GM06990 (cell line): ENCODE data around the gene COL4A6.

Experiments
- DNase-seq: peaks from one replicate; pipeline ENCODE4 v3.0.0-alpha.2; 2011; ENCODE audit not compliant: insufficient read length; ENCODE audit errors: extremely low read depth
- H3K27me3 ChIP-seq: replicated peaks from 2 replicates; pipeline ENCODE4 v1.6.0; 2011; ENCODE audit warnings: low read length; ENCODE audit not compliant: control insufficient read depth, insufficient read depth
- H3K36me3 ChIP-seq: 2 replicates; pipeline ENCODE4 v1.5.1; 2011; ENCODE audit warnings: low read length; ENCODE audit not compliant: control insufficient read depth, insufficient read depth
- H3K4me3 ChIP-seq: replicated peaks from 2 replicates; pipeline ENCODE4 v1.5.1; 2011; ENCODE audit warnings: low read depth, mild to moderate bottlenecking, control low read depth, low read length
- TF ChIP-seq, protein P1 (sequence below): IDR thresholded peaks from 2 replicates; pipeline ENCODE4 v1.5.1; 2011; ENCODE audit warnings: low read length, control low read depth, mild to moderate bottlenecking, inconsistent platforms; ENCODE audit not compliant: insufficient read depth, poor library complexity, severe bottlenecking

Gene COL4A6

DNA sequence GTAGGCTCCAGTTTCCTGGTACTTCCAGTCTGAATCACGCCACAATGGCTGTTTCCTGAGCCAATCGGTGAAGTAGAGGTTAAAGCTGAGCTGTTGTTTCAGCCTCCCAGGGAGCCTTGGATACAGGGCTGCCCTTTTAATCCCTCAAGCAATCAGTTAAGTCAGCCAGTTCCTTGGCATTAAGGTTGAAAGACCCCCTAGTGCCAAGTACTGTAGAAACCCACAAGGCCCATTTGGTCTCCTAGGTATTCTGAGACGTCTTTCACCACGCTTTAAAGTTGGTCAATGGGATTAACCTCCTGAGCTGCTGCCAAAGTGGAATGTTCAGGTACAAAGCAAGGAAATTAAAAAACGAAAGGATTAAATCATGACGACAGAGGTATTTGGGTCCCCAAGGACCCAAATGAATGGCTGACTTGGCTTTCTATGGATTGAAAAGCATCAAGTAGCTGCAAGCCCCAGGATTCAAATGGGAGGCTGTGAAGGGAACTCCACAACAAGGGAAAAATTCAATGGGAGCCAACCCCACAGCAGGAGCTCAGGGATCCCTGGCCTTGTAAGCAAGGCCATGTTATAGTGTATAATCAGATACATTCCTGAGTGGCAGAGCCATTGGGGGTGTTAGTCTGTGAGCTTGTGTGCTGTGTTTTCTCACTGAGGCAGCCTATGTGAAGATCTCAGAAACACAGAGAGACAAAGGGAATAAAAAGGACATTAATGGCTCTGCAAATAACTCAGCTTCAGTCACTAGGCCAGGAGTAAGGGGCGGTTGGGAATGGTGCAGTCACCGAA, 260.7 kb downstream of the COL4A6 start:
- TF ChIP-seq, protein P1, sequence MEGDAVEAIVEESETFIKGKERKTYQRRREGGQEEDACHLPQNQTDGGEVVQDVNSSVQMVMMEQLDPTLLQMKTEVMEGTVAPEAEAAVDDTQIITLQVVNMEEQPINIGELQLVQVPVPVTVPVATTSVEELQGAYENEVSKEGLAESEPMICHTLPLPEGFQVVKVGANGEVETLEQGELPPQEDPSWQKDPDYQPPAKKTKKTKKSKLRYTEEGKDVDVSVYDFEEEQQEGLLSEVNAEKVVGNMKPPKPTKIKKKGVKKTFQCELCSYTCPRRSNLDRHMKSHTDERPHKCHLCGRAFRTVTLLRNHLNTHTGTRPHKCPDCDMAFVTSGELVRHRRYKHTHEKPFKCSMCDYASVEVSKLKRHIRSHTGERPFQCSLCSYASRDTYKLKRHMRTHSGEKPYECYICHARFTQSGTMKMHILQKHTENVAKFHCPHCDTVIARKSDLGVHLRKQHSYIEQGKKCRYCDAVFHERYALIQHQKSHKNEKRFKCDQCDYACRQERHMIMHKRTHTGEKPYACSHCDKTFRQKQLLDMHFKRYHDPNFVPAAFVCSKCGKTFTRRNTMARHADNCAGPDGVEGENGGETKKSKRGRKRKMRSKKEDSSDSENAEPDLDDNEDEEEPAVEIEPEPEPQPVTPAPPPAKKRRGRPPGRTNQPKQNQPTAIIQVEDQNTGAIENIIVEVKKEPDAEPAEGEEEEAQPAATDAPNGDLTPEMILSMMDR, result no peak
- no peak for DNase-seq
- no peaks in the 10 kb centered on the region for H3K27me3 ChIP-seq
- no peaks in the 10 kb centered on the region for H3K36me3 ChIP-seq
- no peak overlapping the region for H3K4me3 ChIP-seq

DNA sequence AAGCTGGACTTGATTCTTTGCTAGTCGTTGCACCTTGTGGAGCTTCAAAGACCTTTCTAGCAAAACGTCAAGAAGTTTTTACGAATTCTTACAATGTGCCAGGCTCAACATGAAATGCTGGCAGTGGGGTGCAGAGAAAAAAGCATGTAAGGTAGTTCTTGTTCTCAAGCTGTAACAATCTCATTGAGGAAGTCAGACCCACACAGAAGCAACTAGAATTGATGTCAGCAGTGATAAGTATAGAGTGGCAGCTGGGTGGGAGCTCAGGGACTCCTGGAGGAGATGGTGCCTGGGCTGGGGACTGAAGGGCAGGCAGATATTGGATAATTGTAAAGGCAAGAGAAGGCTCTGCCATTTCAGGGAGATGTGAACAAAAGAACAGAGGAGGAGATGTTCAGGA, 264.3 kb downstream of the COL4A6 start:
- TF ChIP-seq, protein P1, result no peak
- no peaks in the 10 kb centered on the region for H3K36me3 ChIP-seq
- H3K27me3 ChIP-seq, result no peaks in the 10 kb centered on the region
- H3K4me3 ChIP-seq, result no peak overlapping the region
- no peak for DNase-seq

DNA sequence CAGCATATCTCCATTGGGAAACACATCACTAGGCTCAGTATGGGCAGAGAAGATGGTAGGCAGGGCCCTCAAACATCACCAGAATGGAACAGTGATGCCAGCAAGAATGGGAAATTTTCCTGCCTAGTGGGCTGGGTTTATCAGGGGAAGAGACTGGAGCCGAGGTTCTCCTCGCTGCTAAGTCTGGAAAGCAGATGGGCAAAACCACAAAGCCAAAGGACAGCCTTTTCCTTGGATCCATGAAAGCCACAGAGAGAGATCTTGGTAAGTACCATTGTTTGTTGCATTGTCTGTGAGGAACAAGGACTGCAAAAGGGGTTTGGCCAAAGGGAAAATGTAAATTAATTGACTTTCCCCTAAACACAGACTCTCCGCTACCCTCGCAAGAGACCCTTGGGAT, 266.6 kb downstream of the COL4A6 start:
- no peaks in the 10 kb centered on the region for H3K27me3 ChIP-seq
- H3K4me3 ChIP-seq, result no peak overlapping the region
- H3K36me3 ChIP-seq, result no peaks in the 10 kb centered on the region
- TF ChIP-seq, protein P1, result no peak
- no peak for DNase-seq

DNA sequence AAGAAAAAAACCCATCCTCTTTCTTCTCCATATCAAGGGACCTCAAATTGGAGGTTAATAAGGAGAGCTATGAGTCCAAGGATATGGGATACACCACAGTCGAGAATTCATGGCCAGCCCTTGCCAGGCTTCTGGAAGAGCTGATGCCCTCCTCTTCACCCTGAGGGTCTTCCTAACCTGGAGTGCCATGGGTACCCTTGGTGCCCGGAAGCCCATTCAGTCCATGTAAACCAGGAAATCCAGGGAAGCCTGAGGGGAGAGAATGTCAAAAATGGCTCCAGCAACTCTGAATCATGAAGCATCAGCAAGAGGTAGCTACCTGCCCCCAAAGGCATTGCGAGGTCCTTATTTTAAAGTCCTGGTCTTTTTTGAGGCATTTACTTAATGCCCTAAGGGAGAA, 268.5 kb downstream of the COL4A6 start:
- Histone ChIP-seq H3K4me3 (no peak overlapping the region), H3K36me3 (no peaks in the 10 kb centered on the region), H3K27me3 (no peaks in the 10 kb centered on the region)
- DNase-seq, result no peak
- TF ChIP-seq, protein P1, result no peak

DNA sequence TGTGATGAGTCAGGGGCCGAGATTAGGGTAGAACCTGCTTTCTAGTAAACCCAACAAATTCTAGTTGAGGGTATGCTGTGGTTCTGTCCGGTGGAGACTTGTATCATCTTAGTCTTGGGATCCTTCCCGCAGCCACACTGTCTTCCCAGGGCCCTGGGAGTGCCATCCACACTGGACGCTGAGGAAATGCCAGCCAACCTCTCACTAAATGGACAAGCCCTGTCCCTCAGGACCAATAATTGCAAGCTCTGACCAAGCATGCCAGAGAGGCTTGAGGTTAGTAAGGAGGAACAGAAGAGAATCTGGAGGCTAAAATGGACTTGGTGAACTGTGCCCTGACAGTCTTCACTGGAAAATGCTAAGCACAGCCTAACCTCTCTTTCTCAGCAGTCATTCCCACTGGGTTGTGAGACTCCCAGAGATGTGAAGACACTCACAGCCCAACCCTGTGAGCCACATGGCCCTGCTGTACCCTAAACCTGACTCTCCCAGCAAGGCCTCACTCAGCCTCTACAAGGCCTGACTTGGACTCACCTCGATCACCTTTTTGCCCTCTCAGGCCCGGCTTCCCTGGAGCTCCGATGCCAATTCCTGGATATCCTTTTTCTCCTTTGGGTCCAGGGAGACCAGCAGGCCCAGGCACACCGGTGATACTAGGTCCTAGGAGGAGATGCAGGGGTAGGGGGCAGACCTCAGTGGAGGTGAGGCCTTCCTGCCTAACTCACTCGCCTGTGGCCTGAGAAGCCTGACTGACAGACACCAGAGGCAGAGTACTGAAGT, 269.1 kb downstream of the COL4A6 start:
- Histone ChIP-seq H3K4me3 (no peak overlapping the region), H3K27me3 (no peaks in the 10 kb centered on the region), H3K36me3 (no peaks in the 10 kb centered on the region)
- DNase-seq, result no peak
- TF ChIP-seq, protein P1, result no peak
